Glutamatergic neuron (in vitro differentiated cells): Measurements from ENCODE around the gene TIMM44. TPM values are rescaled to one million over a fixed set of nuclear protein-coding genes. Genes with fewer than 3 reads are reported as not detected.
"Not testable (repeated sequence)": the region's sequence is repeated elsewhere in the genome, so short reads cannot be mapped to it uniquely, and the experiment has no call there.

Experiments used
- DNase-seq: peaks from one replicate; pipeline ENCODE4 v3.0.0; 2022
- H3K27ac Mint-ChIP-seq: one replicate; pipeline ENCODE4 v1.8.0; 2020; ENCODE audit warnings: mild to moderate bottlenecking, mixed read lengths, inconsistent platforms; ENCODE audit not compliant: unreplicated experiment
- H3K27me3 Mint-ChIP-seq: one replicate; pipeline ENCODE4 v1.8.0; 2020; ENCODE audit warnings: mild to moderate bottlenecking, moderate library complexity, mixed read lengths, inconsistent platforms; ENCODE audit not compliant: unreplicated experiment
- H3K36me3 Mint-ChIP-seq: one replicate; pipeline ENCODE4 v1.8.0; 2020; ENCODE audit warnings: mild to moderate bottlenecking, mixed read lengths, inconsistent platforms; ENCODE audit not compliant: unreplicated experiment
- H3K4me1 Mint-ChIP-seq: one replicate; pipeline ENCODE4 v1.8.0; 2020; ENCODE audit warnings: mild to moderate bottlenecking, low read depth, mixed read lengths, inconsistent platforms; ENCODE audit not compliant: unreplicated experiment
- H3K4me3 Mint-ChIP-seq: one replicate; pipeline ENCODE4 v1.8.0; 2020; ENCODE audit warnings: mild to moderate bottlenecking, mixed read lengths, inconsistent platforms; ENCODE audit not compliant: unreplicated experiment
- H3K9me3 Mint-ChIP-seq: one replicate; pipeline ENCODE4 v1.8.0; 2020; ENCODE audit warnings: mild to moderate bottlenecking, moderate library complexity, mixed read lengths, inconsistent platforms; ENCODE audit not compliant: unreplicated experiment
- total RNA-seq: library from RNA; stranded (reverse); fragmentation: NEBNext Ultra II Directional; extraction: Animal tissue kit (Norgen Biotek cat#: 25700); gene quantifications from one replicate; pipeline ENCODE4 v1.2.1, GENCODE V29; 2021; ENCODE audit not compliant: unreplicated experiment
- TF ChIP-seq, protein P1 (sequence below): fragments of 200-600 bp; sonication (generic); IDR thresholded peaks from one replicate; pipeline ENCODE4 v1.5.0; 2021; ENCODE audit not compliant: partially characterized antibody, unreplicated experiment

Gene TIMM44
- total RNA-seq, 1 donor from 2014 or later: 109 TPM

DNA sequence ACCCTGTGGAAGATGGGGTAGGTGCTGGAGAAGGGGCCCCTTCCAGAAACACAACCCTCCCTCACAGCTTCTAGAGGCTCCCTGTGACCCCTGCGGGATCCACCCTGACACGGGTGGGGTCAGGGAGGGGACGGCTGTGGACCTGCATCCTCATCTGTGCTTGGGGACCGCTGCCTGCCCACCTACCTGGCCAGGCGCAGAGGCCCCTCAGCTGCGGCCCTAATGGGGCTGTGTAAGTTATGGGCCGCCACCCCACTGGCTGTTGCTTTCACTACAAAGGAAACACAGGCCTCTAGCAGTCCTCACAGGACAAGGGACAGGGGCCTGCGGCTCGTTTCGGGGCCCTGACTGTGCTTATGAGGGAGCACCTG lies 10.6 kb downstream of the TIMM44 start:
- H3K9me3 Mint-ChIP-seq: no peaks in the 10 kb centered on the region

DNA sequence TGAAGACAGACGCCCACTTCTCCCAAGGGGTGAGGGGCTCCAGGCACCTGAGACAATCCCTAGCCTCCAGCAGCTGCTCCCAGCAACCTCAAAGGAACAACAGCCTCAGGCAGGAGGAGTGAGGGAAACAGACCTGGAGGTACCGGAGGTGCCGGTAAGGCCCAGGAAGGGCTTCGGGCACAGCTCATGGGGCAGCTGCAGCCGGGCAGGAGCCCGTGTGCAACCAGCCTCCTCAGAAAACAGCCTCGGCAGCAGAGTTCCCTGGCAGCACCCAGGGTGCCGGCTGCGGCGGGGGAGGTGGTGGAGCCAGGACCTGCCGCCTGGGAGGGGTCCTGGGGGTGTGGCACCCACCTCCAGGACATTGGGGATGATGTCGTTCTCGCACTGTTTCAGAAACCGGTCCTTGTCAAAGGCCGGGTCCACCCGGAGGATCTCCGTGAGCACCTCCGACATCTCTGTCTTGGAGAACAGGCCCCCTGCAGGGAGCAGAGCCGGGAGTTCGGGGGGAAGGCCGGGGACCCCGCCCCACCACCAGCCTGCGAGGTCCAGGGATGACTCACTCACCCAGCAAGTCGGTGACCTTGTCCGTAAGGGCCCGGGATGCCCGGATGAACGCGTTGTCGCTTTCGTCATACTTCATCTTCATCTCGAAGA lies 11.1 kb downstream of the TIMM44 start:
- no peak for DNase-seq
- no peaks in the 10 kb centered on the region for H3K36me3 Mint-ChIP-seq
- peaks cover 5% of the 10 kb centered on the region for H3K27me3 Mint-ChIP-seq
- no peak overlapping the region for H3K4me3 Mint-ChIP-seq
- peaks cover 3% of the 10 kb centered on the region for H3K4me1 Mint-ChIP-seq
- TF ChIP-seq, protein P1, sequence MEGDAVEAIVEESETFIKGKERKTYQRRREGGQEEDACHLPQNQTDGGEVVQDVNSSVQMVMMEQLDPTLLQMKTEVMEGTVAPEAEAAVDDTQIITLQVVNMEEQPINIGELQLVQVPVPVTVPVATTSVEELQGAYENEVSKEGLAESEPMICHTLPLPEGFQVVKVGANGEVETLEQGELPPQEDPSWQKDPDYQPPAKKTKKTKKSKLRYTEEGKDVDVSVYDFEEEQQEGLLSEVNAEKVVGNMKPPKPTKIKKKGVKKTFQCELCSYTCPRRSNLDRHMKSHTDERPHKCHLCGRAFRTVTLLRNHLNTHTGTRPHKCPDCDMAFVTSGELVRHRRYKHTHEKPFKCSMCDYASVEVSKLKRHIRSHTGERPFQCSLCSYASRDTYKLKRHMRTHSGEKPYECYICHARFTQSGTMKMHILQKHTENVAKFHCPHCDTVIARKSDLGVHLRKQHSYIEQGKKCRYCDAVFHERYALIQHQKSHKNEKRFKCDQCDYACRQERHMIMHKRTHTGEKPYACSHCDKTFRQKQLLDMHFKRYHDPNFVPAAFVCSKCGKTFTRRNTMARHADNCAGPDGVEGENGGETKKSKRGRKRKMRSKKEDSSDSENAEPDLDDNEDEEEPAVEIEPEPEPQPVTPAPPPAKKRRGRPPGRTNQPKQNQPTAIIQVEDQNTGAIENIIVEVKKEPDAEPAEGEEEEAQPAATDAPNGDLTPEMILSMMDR: no peak
- H3K27ac Mint-ChIP-seq: no peak overlapping the region
- H3K9me3 Mint-ChIP-seq: peaks cover 2% of the 10 kb centered on the region

More for the DNA sequence above, 10.6 kb downstream of the TIMM44 start:
- TF ChIP-seq, protein P1: no peak
- no peak overlapping the region for H3K27ac Mint-ChIP-seq
- H3K4me1 Mint-ChIP-seq: peaks cover 3% of the 10 kb centered on the region
- DNase-seq: no peak
- no peaks in the 10 kb centered on the region for H3K36me3 Mint-ChIP-seq
- peaks cover 5% of the 10 kb centered on the region for H3K27me3 Mint-ChIP-seq
- no peak overlapping the region for H3K4me3 Mint-ChIP-seq

DNA sequence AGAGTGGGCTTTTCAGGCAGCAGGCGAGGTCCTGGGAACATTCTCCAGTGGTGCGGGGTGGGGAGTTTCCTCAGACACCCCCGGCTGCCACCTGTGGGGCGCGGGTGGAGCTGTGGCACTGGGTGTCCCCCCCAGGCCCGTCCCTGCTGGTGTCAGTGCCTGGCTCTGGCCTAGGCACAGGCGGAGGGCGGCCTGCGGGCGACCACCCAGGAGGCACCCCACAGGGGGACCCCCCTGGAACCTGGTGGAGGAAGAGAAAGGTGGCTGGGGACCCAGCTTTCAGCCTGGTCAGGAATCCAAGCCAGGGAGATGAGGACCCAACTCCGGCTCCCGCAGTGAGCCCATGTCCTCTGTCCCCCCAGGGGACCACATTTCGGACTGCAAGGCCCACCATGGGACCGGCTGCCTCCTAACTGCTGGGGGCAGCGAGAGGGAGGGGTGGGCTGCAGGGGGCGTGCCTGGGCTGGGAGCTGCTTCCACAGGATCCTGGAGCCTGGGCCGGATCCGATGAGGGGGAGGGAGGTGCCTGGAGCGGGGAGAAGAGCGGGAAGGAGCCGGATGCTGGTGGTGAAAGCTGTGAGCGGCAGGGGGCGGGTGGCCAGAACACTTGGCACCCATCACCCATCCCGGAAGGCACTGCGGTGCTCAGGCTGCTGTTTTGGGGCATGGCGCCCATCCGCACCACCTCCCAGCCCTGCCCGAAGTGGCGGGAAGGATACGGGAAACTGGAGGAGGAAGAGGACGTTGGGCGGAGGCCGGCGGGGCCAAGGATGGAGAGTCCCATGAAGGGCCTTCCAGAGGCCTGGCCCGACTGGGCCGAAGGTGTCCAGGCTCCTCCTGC lies 12.0 kb downstream of the TIMM44 start:
- Mint-ChIP-seq H3K27ac (no peak overlapping the region), H3K27me3 (peaks cover 6% of the 10 kb centered on the region), H3K4me3 (no peak overlapping the region), H3K4me1 (peaks cover 5% of the 10 kb centered on the region), H3K36me3 (no peaks in the 10 kb centered on the region), H3K9me3 (peaks cover 4% of the 10 kb centered on the region)
- peak; percentile 13 for DNase-seq
- TF ChIP-seq, protein P1: no peak

DNA sequence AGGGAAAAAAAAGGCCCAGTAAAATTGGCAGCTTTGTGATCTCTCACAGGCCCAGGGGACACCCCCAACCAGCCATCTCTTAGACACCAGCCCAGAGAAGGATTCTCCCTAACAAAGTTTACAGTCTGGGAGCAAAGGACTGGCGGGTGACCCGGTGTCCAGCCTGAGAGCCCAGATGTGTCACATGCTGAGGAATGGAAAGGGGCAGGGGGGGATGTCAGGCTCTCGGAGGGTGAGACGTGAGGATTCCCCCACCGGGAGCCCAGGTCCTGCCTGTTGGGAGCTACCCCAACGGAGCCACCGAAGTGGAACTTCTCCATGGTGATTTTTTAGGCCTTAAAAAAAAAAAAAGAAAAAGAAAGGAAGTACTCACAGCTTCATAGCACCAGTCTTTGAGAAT lies 12.7 kb downstream of the TIMM44 start:
- TF ChIP-seq, protein P1: no peak
- no peak overlapping the region for H3K4me3 Mint-ChIP-seq
- no peaks in the 10 kb centered on the region for H3K36me3 Mint-ChIP-seq
- H3K27ac Mint-ChIP-seq: no peak overlapping the region
- peaks cover 7% of the 10 kb centered on the region for H3K9me3 Mint-ChIP-seq
- DNase-seq: no peak
- H3K27me3 Mint-ChIP-seq: peaks cover 9% of the 10 kb centered on the region
- H3K4me1 Mint-ChIP-seq: peaks cover 6% of the 10 kb centered on the region

DNA sequence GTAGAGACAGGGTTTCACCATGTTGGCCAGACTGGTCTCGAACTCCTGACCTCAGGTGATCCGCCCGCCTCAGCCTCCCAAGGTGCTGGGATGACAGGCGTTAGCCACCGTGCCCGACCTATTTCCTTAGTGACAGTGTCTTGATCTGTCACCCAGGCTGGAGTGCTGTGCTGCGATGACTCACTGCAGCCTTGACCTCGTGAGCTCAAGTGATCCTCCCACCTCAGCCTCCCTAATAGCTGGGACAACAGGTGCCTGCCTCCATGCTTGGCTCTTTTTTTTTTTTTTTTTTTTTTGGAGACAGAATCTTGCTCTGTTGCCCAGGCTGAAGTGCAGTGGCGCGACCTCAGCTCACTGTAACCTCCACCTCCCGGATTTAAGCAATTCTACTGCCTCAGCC lies 13.4 kb downstream of the TIMM44 start:
- DNase-seq, H3K9me3 Mint-ChIP-seq, H3K27me3 Mint-ChIP-seq, H3K4me1 Mint-ChIP-seq, H3K27ac Mint-ChIP-seq, H3K4me3 Mint-ChIP-seq, H3K36me3 Mint-ChIP-seq: not testable (repeated sequence)
